CD14-positive monocyte (primary cell): ENCODE measurements around the gene SERPINF2. TPM values are rescaled to one million over a fixed set of nuclear protein-coding genes. Genes with fewer than 3 reads are reported as not detected.

ENCODE experiments used
- DNase-seq, 3 donors: peaks; one replicate each; pipeline ENCODE4 v3.0.0-alpha.2; 2011 to 2022
- H2AFZ ChIP-seq: 2 replicates; pipeline ENCODE4 v1.6.0; 2012; ENCODE audit warnings: mild to moderate bottlenecking, low read depth, low read length, inconsistent platforms; ENCODE audit not compliant: insufficient read depth, poor library complexity, severe bottlenecking
- H3K27ac ChIP-seq, 2 donors: 1 replicate in 1 of 2; 2 replicates in 1 of 2; pipeline ENCODE4 v1.5.1; 2012 to 2013; ENCODE audit warnings: low read length in 2 of 2, control low read depth in 1 of 2, inconsistent platforms in 1 of 2, low read depth in 1 of 2, mild to moderate bottlenecking in 1 of 2
- H3K27me3 ChIP-seq, 2 donors: one replicate each; pipeline versions ENCODE4 v1.6.0 to v1.6.1; 2011 to 2013; ENCODE audit warnings: low read length in 2 of 2; ENCODE audit not compliant: control insufficient read depth in 2 of 2, insufficient read depth in 2 of 2
- H3K36me3 ChIP-seq, 2 donors: replicated peaks in 1 of 2; 1 replicate in 1 of 2; 2 replicates in 1 of 2; pipeline versions ENCODE4 v1.5.1 to v1.6.1; 2012 to 2013; ENCODE audit warnings: low read length in 2 of 2, control low read depth in 1 of 2, inconsistent platforms in 1 of 2, mild to moderate bottlenecking in 1 of 2; ENCODE audit not compliant: insufficient read depth in 2 of 2, control insufficient read depth in 1 of 2
- H3K4me1 ChIP-seq, 2 donors: 1 replicate in 1 of 2; 2 replicates in 1 of 2; pipeline versions ENCODE4 v1.5.1 to v1.6.1; 2012 to 2013; ENCODE audit warnings: low read length in 2 of 2, control low read depth in 1 of 2, inconsistent platforms in 1 of 2, mild to moderate bottlenecking in 1 of 2, moderate library complexity in 1 of 2; ENCODE audit not compliant: insufficient read depth in 2 of 2, control insufficient read depth in 1 of 2
- H3K4me2 ChIP-seq: replicated peaks from 2 replicates; pipeline ENCODE3; 2012; ENCODE audit warnings: low read length, moderate library complexity, mild to moderate bottlenecking; ENCODE audit not compliant: poor library complexity, severe bottlenecking; ENCODE audit errors: extremely low read depth
- H3K4me3 ChIP-seq, 3 experiments: fragments of 200-600 bp in 1 of 3; sonication (generic) in 1 of 3; replicated peaks in 1 of 3; 1 replicate in 2 of 3; 2 replicates in 1 of 3; pipeline ENCODE4 v1.5.1; 2011 to 2013; ENCODE audit warnings: low read length in 3 of 3, mild to moderate bottlenecking in 3 of 3, control low read depth in 2 of 3, low read depth in 2 of 3, inconsistent platforms in 1 of 3, moderate library complexity in 1 of 3
- H3K79me2 ChIP-seq: 2 replicates; pipeline ENCODE4 v1.6.0; 2012; ENCODE audit warnings: mild to moderate bottlenecking, control low read depth, inconsistent platforms, low read length, moderate library complexity; ENCODE audit not compliant: insufficient read depth
- H3K9ac ChIP-seq: 2 replicates; pipeline ENCODE4 v1.6.0; 2017; ENCODE audit warnings: low read length, mild to moderate bottlenecking; ENCODE audit not compliant: insufficient read depth, poor library complexity, severe bottlenecking
- H3K9me3 ChIP-seq, 2 donors: replicated peaks in 1 of 2; 1 replicate in 1 of 2; 2 replicates in 1 of 2; pipeline versions ENCODE4 v1.5.1 to v1.6.1; 2012 to 2013; ENCODE audit warnings: low read length in 2 of 2, control low read depth in 1 of 2; ENCODE audit not compliant: control insufficient read depth in 1 of 2, insufficient read depth in 1 of 2
- H4K20me1 ChIP-seq: 2 replicates; pipeline ENCODE4 v1.6.0; 2012; ENCODE audit warnings: mild to moderate bottlenecking, low read length, control low read depth, moderate library complexity; ENCODE audit not compliant: insufficient read depth
- H3K27ac Mint-ChIP-seq, 7 donors: one replicate each; pipeline ENCODE4 v1.8.0; 2020; ENCODE audit warnings: mild to moderate bottlenecking in 7 of 7, mixed read lengths in 7 of 7, moderate library complexity in 6 of 7, inconsistent platforms in 2 of 7
- H3K27me3 Mint-ChIP-seq, 3 donors: one replicate each; pipeline ENCODE4 v1.8.0; 2021 to 2022; ENCODE audit warnings: low read depth in 3 of 3, mild to moderate bottlenecking in 3 of 3, mixed read lengths in 3 of 3, moderate library complexity in 3 of 3, inconsistent platforms in 1 of 3
- H3K36me3 Mint-ChIP-seq, 2 donors: one replicate each; pipeline ENCODE4 v1.8.0; 2020; ENCODE audit warnings: mixed read lengths in 2 of 2, inconsistent platforms in 1 of 2, mild to moderate bottlenecking in 1 of 2
- H3K4me1 Mint-ChIP-seq: one replicate; pipeline ENCODE4 v1.8.0; 2020; ENCODE audit warnings: mild to moderate bottlenecking, mixed read lengths
- H3K4me3 Mint-ChIP-seq, 2 donors: one replicate each; pipeline ENCODE4 v1.8.0; 2020; ENCODE audit warnings: mild to moderate bottlenecking in 2 of 2, mixed read lengths in 2 of 2, moderate library complexity in 1 of 2
- H3K9me3 Mint-ChIP-seq, 7 donors: one replicate each; pipeline ENCODE4 v1.8.0; 2020 to 2022; ENCODE audit warnings: mixed read lengths in 7 of 7, mild to moderate bottlenecking in 6 of 7, moderate library complexity in 6 of 7, inconsistent platforms in 2 of 7
- WGBS: methylation state at CpG from one replicate; pipeline ENCODE4 v1.1.5; 2013; ENCODE audit warnings: missing lambda C conversion rate; ENCODE audit not compliant: insufficient coverage; 5-methylcytosine and 5-hydroxymethylcytosine counted together
- intact Hi-C, 2 donors: fragments of 100-400 bp; cut with micrococcal nuclease; formaldehyde crosslinking; loops; one replicate each; pipeline versions ENCODE4 v1.15.0 to v1.15.1; 2023
- polyA minus RNA-seq: library from RNA; depleted of rRNA, polyadenylated mRNA; stranded (reverse); fragments of >200 nt; gene quantifications from 2 replicates; pipeline ENCODE4 v1.2.3, GENCODE V29; 2012
- polyA plus RNA-seq, 3 donors: library from polyadenylated mRNA; depleted of rRNA in 1 of 3; unstranded in 2 of 3; stranded (reverse) in 1 of 3; fragments of 300-500 nt in 2 of 3; fragments of >200 nt in 1 of 3; fragmentation: Illumina TruSeq in 2 of 3; gene quantifications; 1 replicate in 2 of 3; 2 replicates in 1 of 3; pipeline ENCODE4 v1.2.3, GENCODE V29; 2012 to 2021
- total RNA-seq, 12 experiments: library from RNA in 1 of 12; stranded (reverse) in 1 of 12; fragments of 120-200 nt in 1 of 12; gene quantifications; one replicate each; pipeline ENCODE4 v1.2.4 and lab custom pipeline; 2013 to 2026; ENCODE audit warnings: mixed read lengths in 6 of 12, inconsistent platforms in 1 of 12
- TF ChIP-seq, protein P1 (sequence below): fragments of 200-600 bp; IDR thresholded peaks from one replicate; pipeline ENCODE4 v1.8.0; 2022; ENCODE audit warnings: antibody characterized with exemption, mild to moderate bottlenecking

Gene SERPINF2
- 1.6 TPM for total RNA-seq (2013)
- 1 to 10 TPM in 1 of 3 donors, under 1 TPM in 2; 0.75 to 1.5 (median 0.79) TPM for polyA plus RNA-seq
- 0.83 and 0.96 TPM in 2 replicates for polyA minus RNA-seq
- 0.25 to 4.3 (median 1.9) reads per million in 11 experiments for total RNA-seq (lab: John Stamatoyannopoulos, UW)

GRCh38 chr17:1742371-1743087 lies at the start of gene SERPINF2:
TSS of gene SERPINF2 (plus strand) at chr17:1742871. CDS start at chr17:1744996, 2,125 bp downstream.
- Histone ChIP-seq H3K27ac (no peak within 1 kb of the TSS), H3K79me2 (no peaks in the 10 kb centered on the region), H3K9me3 (no peaks in the 10 kb centered on the region), H4K20me1 (peaks cover 9% of the 10 kb centered on the region), H3K36me3 (peaks cover 7 to 8% of the 10 kb centered on the region in 2 donors), H3K9ac (no peak within 1 kb of the TSS), H3K27me3 (no peaks in the 10 kb centered on the region), H2AFZ (no peak within 1 kb of the TSS), H3K4me2 (no peak within 1 kb of the TSS), H3K4me3 (no peak within 1 kb of the TSS), H3K4me1 (peaks cover 0 to 7% of the 10 kb centered on the region in 2 donors)
- Mint-ChIP-seq H3K4me3 (no peak within 1 kb of the TSS), H3K9me3 (peaks cover 0 to 3% (median 0%) of the 10 kb centered on the region in 7 donors), H3K27ac (peak within 1 kb of the TSS in 1 of 7 donors; percentile 9), H3K4me1 (no peaks in the 10 kb centered on the region), H3K27me3 (peaks cover 2 to 5% (median 4%) of the 10 kb centered on the region in 3 donors), H3K36me3 (peaks cover 8% of the 10 kb centered on the region in 2 donors)
- no peak for DNase-seq
- intact Hi-C loops: no loop called here
- WGBS: 72% methylated on average over 4 of the region's 10 CpGs
- TF ChIP-seq, protein P1, sequence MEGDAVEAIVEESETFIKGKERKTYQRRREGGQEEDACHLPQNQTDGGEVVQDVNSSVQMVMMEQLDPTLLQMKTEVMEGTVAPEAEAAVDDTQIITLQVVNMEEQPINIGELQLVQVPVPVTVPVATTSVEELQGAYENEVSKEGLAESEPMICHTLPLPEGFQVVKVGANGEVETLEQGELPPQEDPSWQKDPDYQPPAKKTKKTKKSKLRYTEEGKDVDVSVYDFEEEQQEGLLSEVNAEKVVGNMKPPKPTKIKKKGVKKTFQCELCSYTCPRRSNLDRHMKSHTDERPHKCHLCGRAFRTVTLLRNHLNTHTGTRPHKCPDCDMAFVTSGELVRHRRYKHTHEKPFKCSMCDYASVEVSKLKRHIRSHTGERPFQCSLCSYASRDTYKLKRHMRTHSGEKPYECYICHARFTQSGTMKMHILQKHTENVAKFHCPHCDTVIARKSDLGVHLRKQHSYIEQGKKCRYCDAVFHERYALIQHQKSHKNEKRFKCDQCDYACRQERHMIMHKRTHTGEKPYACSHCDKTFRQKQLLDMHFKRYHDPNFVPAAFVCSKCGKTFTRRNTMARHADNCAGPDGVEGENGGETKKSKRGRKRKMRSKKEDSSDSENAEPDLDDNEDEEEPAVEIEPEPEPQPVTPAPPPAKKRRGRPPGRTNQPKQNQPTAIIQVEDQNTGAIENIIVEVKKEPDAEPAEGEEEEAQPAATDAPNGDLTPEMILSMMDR: no peak

DNA sequence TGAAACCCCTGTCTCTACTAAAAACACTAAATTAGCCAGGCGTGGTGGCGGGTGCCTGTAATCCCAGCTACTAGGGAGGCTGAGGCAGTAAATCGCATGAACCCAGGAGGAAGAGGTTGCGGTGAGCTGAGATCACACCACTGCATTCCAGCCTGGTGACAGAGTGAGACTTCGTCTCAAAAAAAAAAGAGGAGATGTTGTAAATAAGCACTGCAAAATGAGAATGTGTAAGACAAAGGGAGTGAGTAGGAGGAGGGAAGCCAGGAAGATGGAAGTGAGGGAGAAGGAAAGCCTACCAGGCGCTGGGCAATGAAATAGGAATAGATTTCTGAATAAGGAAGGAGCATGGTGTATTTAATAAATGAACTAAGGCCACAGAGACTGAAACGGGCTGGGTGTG lies 49.3 kb upstream of the SERPINF2 start:
- Mint-ChIP-seq H3K4me1 (no peaks in the 10 kb centered on the region), H3K27me3 (peaks cover 0 to 7% (median 2%) of the 10 kb centered on the region in 3 donors), H3K9me3 (peaks cover 2 to 8% (median 6%) of the 10 kb centered on the region in 7 donors), H3K27ac (no peak overlapping the region), H3K36me3 (no peaks in the 10 kb centered on the region), H3K4me3 (peak overlapping the region in 1 of 2 donors; percentile 44)
- no peak for DNase-seq
- Histone ChIP-seq H3K4me2 (no peak overlapping the region), H3K79me2 (no peaks in the 10 kb centered on the region), H3K9me3 (peaks cover 0 to 3% of the 10 kb centered on the region in 2 donors), H3K27ac (no peak overlapping the region), H2AFZ (no peak overlapping the region), H3K9ac (no peak overlapping the region), H3K4me1 (no peaks in the 10 kb centered on the region), H3K4me3 (no peak overlapping the region), H3K36me3 (no peaks in the 10 kb centered on the region), H3K27me3 (no peaks in the 10 kb centered on the region), H4K20me1 (no peaks in the 10 kb centered on the region)
- TF ChIP-seq, protein P1: no peak
- intact Hi-C loops: no loop called here
- WGBS: 80% methylated on average over 6 of the region's 7 CpGs
